IMR-90 (cell line): ENCODE results near the gene METTL14. TPM values are rescaled to one million over a fixed set of nuclear protein-coding genes. Genes with fewer than 3 reads are reported as not detected.

Experiments used
- ATAC-seq: fragments of 200-7000 bp; cut with Tn5 transposase; 2 replicates; pipeline ENCODE4 v1.9.1; 2020; ENCODE audit warnings: low read depth, mild to moderate bottlenecking, moderate library complexity
- BruUV-seq: library from RNA; stranded (reverse); fragments of 400-500 nt; replicated peaks from 2 replicates; lab custom pipeline; 2021; lab: Mats Ljungman, UMichigan
- CTCF ChIA-PET: fragments of 300-600 bp; formaldehyde crosslinking; extraction: SDS; loops from one replicate; lab custom pipeline; 2021; ENCODE audit warnings: antibody characterized with exemption; lab: Yijun Ruan, JAX
- POLR2A ChIA-PET: fragments of 300-600 bp; sonication (Branson Sonifier 250); formaldehyde crosslinking; loops from one replicate; lab custom pipeline; 2022; ENCODE audit warnings: antibody characterized with exemption; ENCODE audit not compliant: unreplicated experiment; lab: Charles Lee
- DNase-seq: peaks from one replicate; pipeline ENCODE4 v3.0.0; 2013
- H2AFZ ChIP-seq: replicated peaks from 2 replicates; pipeline ENCODE3; 2013; ENCODE audit warnings: low read length, mild to moderate bottlenecking; ENCODE audit not compliant: poor library complexity
- H2AK5ac ChIP-seq: 2 replicates; pipeline ENCODE4 v1.6.1; 2013; ENCODE audit warnings: low read depth, low read length, inconsistent platforms
- H2AK9ac ChIP-seq: replicated peaks from 2 replicates; pipeline ENCODE3; 2013; ENCODE audit warnings: mild to moderate bottlenecking, low read depth, low read length, moderate library complexity; ENCODE audit not compliant: poor library complexity
- H2BK120ac ChIP-seq: 2 replicates; pipeline ENCODE4 v1.6.1; 2013; ENCODE audit warnings: low read depth, low read length, inconsistent platforms
- H2BK15ac ChIP-seq: 3 replicates; pipeline ENCODE4 v1.6.1; 2013; ENCODE audit warnings: low read depth, low read length, inconsistent platforms
- H2BK20ac ChIP-seq: 2 replicates; pipeline ENCODE4 v1.6.1; 2013; ENCODE audit warnings: low read depth, mild to moderate bottlenecking, inconsistent platforms, low read length, moderate library complexity
- H2BK5ac ChIP-seq: 2 replicates; pipeline ENCODE4 v1.6.1; 2013; ENCODE audit warnings: mild to moderate bottlenecking, low read depth, low read length, inconsistent platforms; ENCODE audit not compliant: poor library complexity, severe bottlenecking
- H3K14ac ChIP-seq: replicated peaks from 2 replicates; pipeline ENCODE4 v1.6.1; 2013; ENCODE audit warnings: low read depth, low read length, inconsistent platforms
- H3K18ac ChIP-seq: 2 replicates; pipeline ENCODE4 v1.6.1; 2013; ENCODE audit warnings: low read depth, low read length, control low read depth
- H3K23ac ChIP-seq: 2 replicates; pipeline ENCODE4 v1.6.1; 2013; ENCODE audit warnings: low read depth, low read length, inconsistent platforms
- H3K27ac ChIP-seq: 2 replicates; pipeline ENCODE4 v1.5.1; 2013; ENCODE audit warnings: mild to moderate bottlenecking, control low read depth, low read length; ENCODE audit not compliant: insufficient read depth
- H3K27me3 ChIP-seq: 2 replicates; pipeline ENCODE4 v1.6.1; 2013; ENCODE audit warnings: low read length; ENCODE audit not compliant: control insufficient read depth, insufficient read depth
- H3K36me3 ChIP-seq: 2 replicates; pipeline ENCODE4 v1.6.1; 2013; ENCODE audit warnings: low read length, mixed read lengths; ENCODE audit not compliant: control insufficient read depth, insufficient read depth
- H3K4ac ChIP-seq: 2 replicates; pipeline ENCODE4 v1.6.1; 2013; ENCODE audit warnings: low read depth, low read length, inconsistent platforms
- H3K4me1 ChIP-seq: 2 replicates; pipeline ENCODE4 v1.6.1; 2013; ENCODE audit warnings: low read length, mixed read lengths; ENCODE audit not compliant: control insufficient read depth, insufficient read depth
- H3K4me2 ChIP-seq: 2 replicates; pipeline ENCODE4 v1.6.1; 2013; ENCODE audit warnings: low read depth, mild to moderate bottlenecking, control low read depth, low read length, moderate library complexity
- H3K4me3 ChIP-seq: 2 replicates; pipeline ENCODE4 v1.5.1; 2013; ENCODE audit warnings: low read depth, mild to moderate bottlenecking, control low read depth, low read length, moderate library complexity; ENCODE audit not compliant: insufficient read depth
- H3K56ac ChIP-seq: 2 replicates; pipeline ENCODE4 v1.6.1; 2013; ENCODE audit warnings: low read length, inconsistent platforms; ENCODE audit not compliant: insufficient read depth; ENCODE audit errors: extremely low read depth
- H3K79me1 ChIP-seq, 2 experiments: 2 replicates each; pipeline ENCODE4 v1.6.1; 2013; ENCODE audit warnings: low read length in 2 of 2, inconsistent platforms in 1 of 2, low read depth in 1 of 2
- H3K9ac ChIP-seq: 2 replicates; pipeline ENCODE4 v1.6.1; 2013; ENCODE audit warnings: low read depth, low read length, control low read depth
- H3K9me1 ChIP-seq: 2 replicates; pipeline ENCODE4 v1.6.1; 2013; ENCODE audit warnings: low read length, inconsistent platforms; ENCODE audit not compliant: insufficient read depth
- H3K9me3 ChIP-seq: 2 replicates; pipeline ENCODE4 v1.6.1; 2013; ENCODE audit warnings: low read length; ENCODE audit not compliant: control insufficient read depth, insufficient read depth
- H4K20me1 ChIP-seq: 2 replicates; pipeline ENCODE4 v1.6.1; 2013; ENCODE audit warnings: low read length, inconsistent platforms; ENCODE audit not compliant: insufficient read depth
- H4K5ac ChIP-seq: 2 replicates; pipeline ENCODE4 v1.6.1; 2013; ENCODE audit warnings: mild to moderate bottlenecking, low read depth, low read length, control low read depth
- H4K8ac ChIP-seq, 2 experiments: 2 replicates each; pipeline ENCODE4 v1.6.1; 2013; ENCODE audit warnings: low read depth in 2 of 2, low read length in 2 of 2, control low read depth in 1 of 2, inconsistent platforms in 1 of 2
- H4K91ac ChIP-seq: 2 replicates; pipeline ENCODE4 v1.6.1; 2013; ENCODE audit warnings: low read depth, low read length, inconsistent platforms; ENCODE audit not compliant: insufficient read depth
- BHLHE40 ChIP-seq: fragments of 150-350 bp; IDR thresholded peaks from 2 replicates; pipeline ENCODE4 v1.6.1; 2016; ENCODE audit warnings: mild to moderate bottlenecking, low read depth, low read length
- CEBPB ChIP-seq: IDR thresholded peaks from 2 replicates; pipeline ENCODE4 v1.6.1; 2012; ENCODE audit warnings: low read depth, low read length, improper control_type of control experiment
- CHD1 ChIP-seq: IDR thresholded peaks from 2 replicates; pipeline ENCODE4 v1.6.1; 2012; ENCODE audit warnings: low read depth, low read length, improper control_type of control experiment
- CTCF ChIP-seq: conservative IDR thresholded peaks from 2 replicates; pipeline ENCODE4 v1.5.1; 2012; ENCODE audit warnings: mild to moderate bottlenecking, low read depth, low read length, improper control_type of control experiment
- MAZ ChIP-seq: IDR thresholded peaks from 2 replicates; pipeline ENCODE4 v1.6.1; 2012; ENCODE audit warnings: low read depth, mild to moderate bottlenecking, low read length, improper control_type of control experiment, moderate library complexity, borderline replicate concordance
- SMC3 ChIP-seq: fragments of 150-350 bp; IDR thresholded peaks from 2 replicates; pipeline ENCODE4 v1.6.1; 2016; ENCODE audit warnings: low read depth, mild to moderate bottlenecking, antibody characterized with exemption, low read length, moderate library complexity
- WGBS, 2 experiments: methylation state at CpG; one replicate each; pipeline versions ENCODE4 v1.1.5 to v1.1.7; 2013; ENCODE audit warnings: missing lambda C conversion rate in 2 of 2; ENCODE audit not compliant: insufficient read length in 1 of 2; ENCODE audit errors: extremely low coverage in 2 of 2; 5-methylcytosine and 5-hydroxymethylcytosine counted together
- dilution Hi-C: fragments of 300-500 bp; cut with HindIII; formaldehyde crosslinking; loops from one replicate; pipeline ENCODE4 v1.14.3; 2018; ENCODE audit warnings: low sequenced_read_pairs; ENCODE audit not compliant: unreplicated experiment
- in situ Hi-C: fragments of 300-500 bp; cut with MboI; formaldehyde crosslinking; loops from 3 replicates; pipeline ENCODE4 v1.14.3; 2019; ENCODE audit warnings: low sequenced_read_pairs, inconsistent platforms, mixed read lengths
- intact Hi-C: fragments of 100-400 bp; cut with micrococcal nuclease; formaldehyde crosslinking; loops from 2 replicates; pipeline ENCODE4 v1.10.0; 2022
- polyA plus RNA-seq, 3 experiments: library from polyadenylated mRNA; depleted of rRNA; stranded (reverse); fragments of >200 nt; gene quantifications; 2 replicates each; pipeline ENCODE4 v1.2.3, GENCODE V29; 2012; ENCODE audit warnings: low replicate concordance in 1 of 3
- total RNA-seq: library from RNA; depleted of rRNA; stranded (reverse); fragments of >200 nt; gene quantifications from 2 replicates; pipeline ENCODE4 v1.2.3, GENCODE V29; 2012

The METTL14 gene
- total and polyA plus RNA-seq, 2 of the 4 experiments (the other 2 are of a cell fraction): 5.0 to 9.3 TPM

- no peak overlapping the region for H2BK20ac ChIP-seq
- no peak overlapping the region for H2BK15ac ChIP-seq
- ChIA-PET POLR2A (no interaction called here), CTCF (no interaction called here)
- H3K9me3 ChIP-seq: no peaks in the 10 kb centered on the region
- H4K20me1 ChIP-seq: no peaks in the 10 kb centered on the region
- BruUV-seq: no TSS peak
- no peak overlapping the region for H3K9ac ChIP-seq
- H3K9me1 ChIP-seq: 0 out of 2 replicates have a peak, but pooled peaks cover 4% of the 10 kb centered on the region
- no peak overlapping the region for H4K8ac ChIP-seq
- no peak overlapping the region for H3K4ac ChIP-seq
- WGBS, 2 experiments: no CpG with 5 or more reads among the region's 1 CpG
- no peak overlapping the region for H3K56ac ChIP-seq
- no peak overlapping the region for H3K4me3 ChIP-seq
- H2AK5ac ChIP-seq: no peak overlapping the region
- no peak for TF ChIP-seq SMC3
- TF ChIP-seq CHD1: no peak
- no peak for TF ChIP-seq MAZ
- no peak for TF ChIP-seq CEBPB
- TF ChIP-seq BHLHE40: no peak
- TF ChIP-seq CTCF: no peak
- H3K4me1 ChIP-seq: no peaks in the 10 kb centered on the region
- no peak overlapping the region for H2BK120ac ChIP-seq
- intact Hi-C loops (no loop called here), dilution Hi-C loops (no loop called here), in situ Hi-C loops (no loop called here)
- H4K5ac ChIP-seq: no peak overlapping the region
- ATAC-seq (no peak), DNase-seq (no peak)
- no peak overlapping the region for H4K91ac ChIP-seq
- no peak overlapping the region for H3K14ac ChIP-seq
- no peak overlapping the region for H3K23ac ChIP-seq
- H2BK5ac ChIP-seq: no peak overlapping the region
- H3K27ac ChIP-seq: no peak overlapping the region; the same call in 1 of the 2 replicates
- no peaks in the 10 kb centered on the region for H3K27me3 ChIP-seq
- H3K4me2 ChIP-seq: no peak overlapping the region
- H2AFZ ChIP-seq: no peak overlapping the region
- H3K36me3 ChIP-seq: peaks cover 39% of the 10 kb centered on the region
- no peak overlapping the region for H3K18ac ChIP-seq
- peaks cover 20 to 32% of the 10 kb centered on the region in 2 experiments for H3K79me1 ChIP-seq
- no peak overlapping the region for H2AK9ac ChIP-seq
Observed at GRCh38 chr4:118721752-118722151, 36.6 kb downstream of the METTL14 start.
